Measurements from ENCODE around the gene KIZ. TPM values are rescaled to one million over a fixed set of nuclear protein-coding genes. Genes with fewer than 3 reads are reported as not detected.
A peak's percentile ranks its signal among the peaks of the same experiment; 100 is the strongest.

The KIZ gene, protein sequence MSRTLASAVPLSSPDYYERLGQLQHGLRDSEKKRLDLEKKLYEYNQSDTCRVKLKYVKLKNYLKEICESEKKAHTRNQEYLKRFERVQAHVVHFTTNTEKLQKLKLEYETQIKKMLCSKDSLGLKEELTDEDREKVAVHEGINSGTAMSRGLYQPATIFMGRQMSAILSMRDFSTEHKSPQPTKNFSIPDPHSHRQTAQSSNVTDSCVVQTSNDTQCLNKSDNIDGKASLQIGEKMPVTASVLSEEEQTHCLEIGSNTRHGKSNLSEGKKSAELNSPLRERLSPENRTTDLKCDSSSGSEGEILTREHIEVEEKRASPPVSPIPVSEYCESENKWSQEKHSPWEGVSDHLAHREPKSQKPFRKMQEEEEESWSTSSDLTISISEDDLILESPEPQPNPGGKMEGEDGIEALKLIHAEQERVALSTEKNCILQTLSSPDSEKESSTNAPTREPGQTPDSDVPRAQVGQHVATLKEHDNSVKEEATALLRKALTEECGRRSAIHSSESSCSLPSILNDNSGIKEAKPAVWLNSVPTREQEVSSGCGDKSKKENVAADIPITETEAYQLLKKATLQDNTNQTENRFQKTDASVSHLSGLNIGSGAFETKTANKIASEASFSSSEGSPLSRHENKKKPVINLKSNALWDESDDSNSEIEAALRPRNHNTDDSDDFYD
- 21.9 and 55.4 TPM in 2 replicates for total RNA-seq
- 11.0 and 28.4 TPM in 2 replicates for polyA plus RNA-seq

DNA sequence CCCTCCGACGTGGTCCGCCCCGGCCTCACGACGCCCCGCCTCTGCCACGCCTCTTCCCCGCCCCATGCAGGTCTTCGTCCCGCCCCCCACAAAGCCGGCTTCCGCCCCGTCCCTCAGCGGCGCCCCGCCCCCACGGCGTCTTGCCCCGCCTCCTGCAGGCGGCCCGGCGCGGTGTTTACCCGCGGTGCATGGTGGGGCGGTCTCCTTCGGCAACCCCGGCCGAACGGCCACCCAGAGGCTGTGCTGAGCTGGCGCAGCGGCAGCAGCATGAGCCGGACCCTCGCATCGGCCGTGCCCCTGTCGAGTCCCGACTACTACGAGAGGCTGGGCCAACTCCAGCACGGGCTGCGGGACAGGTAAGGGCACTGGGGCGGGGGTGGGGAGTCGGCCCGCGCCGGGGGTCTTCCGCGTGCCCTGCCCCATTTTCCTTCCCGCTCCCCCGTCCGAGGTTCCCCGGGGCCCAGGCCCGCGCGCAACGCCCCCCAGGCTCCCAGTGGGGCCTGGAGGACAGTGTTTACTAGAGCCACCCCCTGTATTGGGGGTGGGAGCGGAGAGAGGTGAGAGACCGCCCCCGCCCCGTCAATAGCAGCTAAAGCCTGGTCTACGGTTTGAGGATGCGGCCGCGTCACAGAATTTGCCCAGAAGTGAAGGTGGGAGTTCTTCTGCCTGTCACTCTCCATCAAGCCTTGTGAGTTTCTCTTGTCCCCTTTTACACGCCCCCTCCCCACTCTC is at the start of gene KIZ:
Gene KIZ (plus strand): TSS at position 234 of the 732 bp plus-strand sequence. CDS start 34 bp downstream, at position 268.
- peak within 1 kb of the TSS; percentile 90 for H3K4me3 ChIP-seq
- TF ChIP-seq, protein P1, sequence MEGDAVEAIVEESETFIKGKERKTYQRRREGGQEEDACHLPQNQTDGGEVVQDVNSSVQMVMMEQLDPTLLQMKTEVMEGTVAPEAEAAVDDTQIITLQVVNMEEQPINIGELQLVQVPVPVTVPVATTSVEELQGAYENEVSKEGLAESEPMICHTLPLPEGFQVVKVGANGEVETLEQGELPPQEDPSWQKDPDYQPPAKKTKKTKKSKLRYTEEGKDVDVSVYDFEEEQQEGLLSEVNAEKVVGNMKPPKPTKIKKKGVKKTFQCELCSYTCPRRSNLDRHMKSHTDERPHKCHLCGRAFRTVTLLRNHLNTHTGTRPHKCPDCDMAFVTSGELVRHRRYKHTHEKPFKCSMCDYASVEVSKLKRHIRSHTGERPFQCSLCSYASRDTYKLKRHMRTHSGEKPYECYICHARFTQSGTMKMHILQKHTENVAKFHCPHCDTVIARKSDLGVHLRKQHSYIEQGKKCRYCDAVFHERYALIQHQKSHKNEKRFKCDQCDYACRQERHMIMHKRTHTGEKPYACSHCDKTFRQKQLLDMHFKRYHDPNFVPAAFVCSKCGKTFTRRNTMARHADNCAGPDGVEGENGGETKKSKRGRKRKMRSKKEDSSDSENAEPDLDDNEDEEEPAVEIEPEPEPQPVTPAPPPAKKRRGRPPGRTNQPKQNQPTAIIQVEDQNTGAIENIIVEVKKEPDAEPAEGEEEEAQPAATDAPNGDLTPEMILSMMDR (IDR thresholded peaks at IDR 0.05; ENCODE audit: low read depth, low read length) = peak; percentile 27
- peak within 1 kb of the TSS; percentile 83 for H3K27ac ChIP-seq
- peaks cover 16% of the 10 kb centered on the region for H3K4me1 ChIP-seq (ENCODE audit: low read depth)
- H3K36me3 ChIP-seq = no peaks in the 10 kb centered on the region
- H3K27me3 ChIP-seq = no peaks in the 10 kb centered on the region
- H3K9me3 ChIP-seq (ENCODE audit: low read depth) = no peaks in the 10 kb centered on the region
- DNase-seq (ENCODE audit: low read depth in 1 of 2, low spot score in 1 of 2) = peak; percentile 98

DNA sequence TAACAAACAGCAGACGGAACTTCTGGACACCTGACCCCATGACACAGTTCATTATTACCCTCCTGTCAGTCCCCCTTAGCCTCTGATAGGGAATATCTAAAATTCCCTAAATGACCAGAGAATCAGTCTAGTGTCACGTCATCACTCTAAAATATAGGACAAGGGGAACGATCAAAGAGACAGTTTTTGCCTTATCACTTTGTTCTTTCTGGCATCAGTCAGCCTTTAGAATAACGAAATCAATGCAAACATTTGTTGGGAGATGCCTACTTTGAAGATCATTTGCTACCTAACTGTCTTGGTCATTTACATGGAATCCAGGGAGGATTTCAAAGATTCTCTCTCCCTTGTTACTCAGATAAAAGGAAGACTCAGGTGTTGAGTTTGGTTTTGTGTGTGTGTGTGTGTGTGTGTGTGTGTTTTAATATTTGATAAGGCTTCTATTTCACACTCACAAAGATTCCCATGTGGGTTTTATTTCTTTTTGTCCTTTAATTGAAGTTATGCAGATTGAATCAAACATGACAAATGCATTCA is 48.0 kb upstream of the KIZ start:
- TF ChIP-seq, protein P1 (IDR thresholded peaks at IDR 0.05; ENCODE audit: low read depth, low read length) = no peak

DNA sequence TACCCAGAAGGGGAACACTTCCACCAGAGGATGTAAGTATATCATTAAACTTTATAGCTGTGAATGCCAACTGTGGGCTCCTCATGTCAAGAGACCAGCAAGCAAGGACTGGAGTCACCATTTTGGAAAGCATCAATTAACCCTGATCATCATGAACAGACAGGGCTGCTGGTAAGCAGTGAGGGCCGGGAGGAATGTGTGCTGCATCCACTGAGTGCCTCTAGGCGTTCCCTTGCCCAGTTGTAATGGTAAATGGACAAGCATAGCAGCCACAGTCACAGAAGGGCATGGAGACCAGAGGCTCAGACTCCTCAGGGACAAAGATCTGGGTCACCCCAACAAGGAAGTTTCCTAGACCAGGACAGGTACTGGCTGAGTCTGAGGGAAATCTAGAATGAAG is 43.3 kb upstream of the KIZ start:
- H3K4me3 ChIP-seq = no peak overlapping the region
- no peak overlapping the region for H3K27ac ChIP-seq
- H3K27me3 ChIP-seq = no peaks in the 10 kb centered on the region
- TF ChIP-seq, protein P1 (IDR thresholded peaks at IDR 0.05; ENCODE audit: low read depth, low read length) = no peak
- no peaks in the 10 kb centered on the region for H3K4me1 ChIP-seq (ENCODE audit: low read depth)
- H3K9me3 ChIP-seq (ENCODE audit: low read depth) = no peaks in the 10 kb centered on the region
- no peak for DNase-seq (ENCODE audit: low read depth in 1 of 2, low spot score in 1 of 2)
- no peaks in the 10 kb centered on the region for H3K36me3 ChIP-seq

More for the DNA sequence above, 48.0 kb upstream of the KIZ start:
- H3K27ac ChIP-seq = no peak overlapping the region
- no peaks in the 10 kb centered on the region for H3K27me3 ChIP-seq
- no peaks in the 10 kb centered on the region for H3K9me3 ChIP-seq (ENCODE audit: low read depth)
- no peak overlapping the region for H3K4me3 ChIP-seq
- H3K4me1 ChIP-seq (ENCODE audit: low read depth) = no peaks in the 10 kb centered on the region
- no peaks in the 10 kb centered on the region for H3K36me3 ChIP-seq
- DNase-seq (ENCODE audit: low read depth in 1 of 2, low spot score in 1 of 2) = no peak

DNA sequence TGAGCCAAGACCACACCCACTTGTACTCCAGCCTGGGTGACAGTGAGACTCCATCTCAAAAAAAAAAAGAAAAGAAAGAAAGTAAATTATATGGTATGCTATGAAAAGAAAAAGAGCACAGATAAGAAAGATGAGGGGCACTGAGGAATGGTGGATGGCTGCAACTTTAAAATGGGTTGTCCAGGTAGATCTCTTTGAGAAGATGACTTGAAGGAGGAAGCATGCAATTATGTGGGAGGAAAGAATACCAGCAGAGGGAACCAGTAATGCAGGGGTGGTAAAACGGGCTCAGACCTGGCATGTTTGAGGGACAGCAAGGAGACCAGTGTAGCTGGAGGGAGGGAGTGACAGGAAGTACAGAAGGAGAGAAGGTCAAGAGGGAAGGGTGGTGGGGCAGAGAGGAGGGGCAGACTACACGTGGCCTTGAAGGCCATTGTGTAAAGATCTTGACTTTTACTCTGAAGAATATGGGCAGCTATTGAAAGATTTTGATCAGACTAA is 42.0 kb upstream of the KIZ start:
- Histone ChIP-seq H3K27ac (no peak overlapping the region), H3K4me3 (no peak overlapping the region), H3K27me3 (peaks cover 6% of the 10 kb centered on the region), H3K36me3 (no peaks in the 10 kb centered on the region), H3K4me1 (ENCODE audit: low read depth) (no peaks in the 10 kb centered on the region), H3K9me3 (ENCODE audit: low read depth) (no peaks in the 10 kb centered on the region)
- DNase-seq (ENCODE audit: low read depth in 1 of 2, low spot score in 1 of 2) = no peak
- TF ChIP-seq, protein P1 (IDR thresholded peaks at IDR 0.05; ENCODE audit: low read depth, low read length) = no peak

Data from cardiac muscle cell (in vitro differentiated cells and primary cell).